Measurements from ENCODE around the gene PPARGC1A.

Gene PPARGC1A

DNA sequence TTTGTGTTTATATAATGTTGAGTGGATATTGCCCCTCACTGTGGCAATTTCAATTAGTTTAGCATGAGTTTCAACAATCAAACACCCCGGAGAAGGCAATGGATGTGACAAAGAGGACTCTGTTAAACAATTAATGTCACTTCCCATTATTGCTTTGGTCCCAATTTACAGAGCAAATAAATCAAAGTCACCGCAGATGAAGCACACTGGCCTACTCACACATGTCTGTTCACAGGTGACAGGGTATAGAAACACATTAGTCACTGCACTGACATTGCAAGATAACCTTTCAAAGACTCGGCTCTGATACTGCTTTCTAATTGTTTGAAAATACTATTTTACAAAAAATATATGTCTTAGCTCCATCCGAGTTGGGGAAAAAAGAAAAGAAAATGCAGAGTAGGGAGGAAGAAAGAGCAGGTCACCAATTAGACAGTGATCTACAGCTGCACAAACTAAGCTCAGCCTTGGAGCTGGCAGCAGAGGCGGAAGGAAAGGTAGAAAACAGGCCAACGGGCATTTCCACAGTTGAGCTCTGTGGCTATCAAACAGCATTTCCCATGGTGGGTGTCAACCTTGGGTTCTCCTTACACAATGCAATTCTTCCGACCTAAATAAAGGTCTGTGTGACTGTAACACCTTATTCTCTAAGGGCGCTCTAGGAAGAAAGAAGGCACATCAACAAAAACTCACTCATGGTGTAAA lies 53.9 kb downstream of the PPARGC1A start:
- no peaks in the 10 kb centered on the region for H3K9me3 ChIP-seq
- no peak overlapping the region for H3K4me3 ChIP-seq (ENCODE audit: low read depth, low read length)
- H3K4me1 ChIP-seq = peaks cover 7% of the 10 kb centered on the region
- no peak for DNase-seq
- no peaks in the 10 kb centered on the region for H3K36me3 ChIP-seq
- TF ChIP-seq, protein P1, sequence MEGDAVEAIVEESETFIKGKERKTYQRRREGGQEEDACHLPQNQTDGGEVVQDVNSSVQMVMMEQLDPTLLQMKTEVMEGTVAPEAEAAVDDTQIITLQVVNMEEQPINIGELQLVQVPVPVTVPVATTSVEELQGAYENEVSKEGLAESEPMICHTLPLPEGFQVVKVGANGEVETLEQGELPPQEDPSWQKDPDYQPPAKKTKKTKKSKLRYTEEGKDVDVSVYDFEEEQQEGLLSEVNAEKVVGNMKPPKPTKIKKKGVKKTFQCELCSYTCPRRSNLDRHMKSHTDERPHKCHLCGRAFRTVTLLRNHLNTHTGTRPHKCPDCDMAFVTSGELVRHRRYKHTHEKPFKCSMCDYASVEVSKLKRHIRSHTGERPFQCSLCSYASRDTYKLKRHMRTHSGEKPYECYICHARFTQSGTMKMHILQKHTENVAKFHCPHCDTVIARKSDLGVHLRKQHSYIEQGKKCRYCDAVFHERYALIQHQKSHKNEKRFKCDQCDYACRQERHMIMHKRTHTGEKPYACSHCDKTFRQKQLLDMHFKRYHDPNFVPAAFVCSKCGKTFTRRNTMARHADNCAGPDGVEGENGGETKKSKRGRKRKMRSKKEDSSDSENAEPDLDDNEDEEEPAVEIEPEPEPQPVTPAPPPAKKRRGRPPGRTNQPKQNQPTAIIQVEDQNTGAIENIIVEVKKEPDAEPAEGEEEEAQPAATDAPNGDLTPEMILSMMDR (IDR thresholded peaks at IDR 0.05; ENCODE audit: low read depth, low read length) = no peak
- no peaks in the 10 kb centered on the region for H3K27me3 ChIP-seq

DNA sequence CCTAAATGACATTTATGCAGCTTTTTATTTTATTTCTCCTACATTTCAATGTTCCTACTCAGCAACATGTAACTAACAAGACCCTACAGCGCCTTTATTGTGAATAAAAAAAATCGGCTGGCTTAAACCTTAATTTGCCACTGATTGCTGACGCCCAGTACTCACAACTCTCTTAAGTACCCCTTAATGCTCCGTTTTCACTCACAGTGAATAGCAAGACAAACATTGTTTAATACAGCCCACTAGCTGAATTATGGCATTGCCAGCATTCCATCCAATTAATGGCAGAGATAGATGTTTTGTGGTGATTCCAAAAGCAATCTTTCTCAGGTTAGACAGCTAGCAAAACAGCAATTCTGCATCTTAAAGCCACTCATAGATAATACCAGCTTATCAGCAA lies 61.1 kb downstream of the PPARGC1A start:
- TF ChIP-seq, protein P1 (IDR thresholded peaks at IDR 0.05; ENCODE audit: low read depth, low read length) = no peak
- no peak for DNase-seq

DNA sequence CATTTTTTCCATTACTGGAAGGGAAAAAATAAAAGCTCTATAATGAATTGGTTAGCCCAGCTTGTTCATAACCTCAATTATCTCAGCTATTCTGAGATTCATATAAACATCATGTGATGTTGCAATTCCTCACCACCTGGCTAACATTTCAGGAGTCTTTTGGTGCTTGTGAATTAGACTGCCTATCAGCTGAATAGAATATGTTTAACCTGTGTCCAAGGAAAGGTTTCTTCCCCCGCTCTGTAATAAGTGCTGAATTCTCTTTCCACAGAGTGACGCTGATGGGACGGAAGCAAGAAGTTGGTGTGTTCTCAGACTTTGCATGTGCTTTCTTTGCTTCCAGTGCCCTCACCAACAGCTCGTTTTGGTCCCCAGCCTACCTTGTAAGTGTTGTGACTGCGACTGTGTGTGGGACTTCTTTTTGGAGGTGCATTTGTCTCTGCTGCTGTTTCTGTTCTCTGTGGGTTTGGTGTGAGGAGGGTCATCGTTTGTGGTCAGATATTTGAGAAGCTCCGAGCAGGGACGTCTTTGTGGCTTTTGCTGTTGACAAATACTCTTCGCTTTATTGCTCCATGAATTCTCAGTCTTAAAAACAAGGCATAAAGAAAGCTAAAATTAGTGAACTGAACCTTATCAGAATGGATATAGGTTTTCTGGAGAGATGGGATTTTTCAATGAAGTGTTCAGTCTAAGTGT lies 61.7 kb downstream of the PPARGC1A start:
- Histone ChIP-seq H3K36me3 (peaks cover 9% of the 10 kb centered on the region), H3K4me1 (no peaks in the 10 kb centered on the region), H3K4me3 (ENCODE audit: low read depth, low read length) (no peak overlapping the region), H3K27me3 (no peaks in the 10 kb centered on the region), H3K9me3 (no peaks in the 10 kb centered on the region)
- DNase-seq = no peak
- TF ChIP-seq, protein P1 (IDR thresholded peaks at IDR 0.05; ENCODE audit: low read depth, low read length) = no peak

More for the DNA sequence above, 61.1 kb downstream of the PPARGC1A start:
- no peaks in the 10 kb centered on the region for H3K27me3 ChIP-seq
- H3K4me1 ChIP-seq = no peaks in the 10 kb centered on the region
- peaks cover 9% of the 10 kb centered on the region for H3K36me3 ChIP-seq
- no peak overlapping the region for H3K4me3 ChIP-seq (ENCODE audit: low read depth, low read length)
- no peaks in the 10 kb centered on the region for H3K9me3 ChIP-seq

DNA sequence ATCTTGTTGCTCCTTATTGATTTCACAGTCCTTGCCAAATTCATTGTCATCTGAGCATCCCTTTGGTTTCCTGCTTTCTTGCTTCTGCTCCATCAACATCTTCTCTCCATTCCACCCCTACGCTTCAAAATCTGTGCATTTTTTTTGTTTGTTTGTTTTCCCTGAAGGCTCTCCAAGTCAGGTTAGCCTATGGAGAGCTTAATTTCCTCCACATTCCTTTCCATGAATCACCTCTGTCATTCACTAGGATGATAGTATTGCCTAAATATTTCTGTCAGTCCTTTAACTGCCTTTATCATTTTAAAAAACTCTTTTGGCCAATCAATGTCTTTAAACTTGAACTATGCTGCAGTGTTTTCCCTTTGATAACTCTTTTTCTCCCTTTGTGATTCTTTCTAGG lies 67.7 kb downstream of the PPARGC1A start:
- TF ChIP-seq, protein P1 (IDR thresholded peaks at IDR 0.05; ENCODE audit: low read depth, low read length) = no peak
- H3K36me3 ChIP-seq = no peaks in the 10 kb centered on the region; the same call in none of the 2 replicates
- no peaks in the 10 kb centered on the region for H3K27me3 ChIP-seq
- H3K4me3 ChIP-seq (ENCODE audit: low read depth, low read length) = no peak overlapping the region
- no peaks in the 10 kb centered on the region for H3K4me1 ChIP-seq
- DNase-seq = no peak
- H3K9me3 ChIP-seq = no peaks in the 10 kb centered on the region

DNA sequence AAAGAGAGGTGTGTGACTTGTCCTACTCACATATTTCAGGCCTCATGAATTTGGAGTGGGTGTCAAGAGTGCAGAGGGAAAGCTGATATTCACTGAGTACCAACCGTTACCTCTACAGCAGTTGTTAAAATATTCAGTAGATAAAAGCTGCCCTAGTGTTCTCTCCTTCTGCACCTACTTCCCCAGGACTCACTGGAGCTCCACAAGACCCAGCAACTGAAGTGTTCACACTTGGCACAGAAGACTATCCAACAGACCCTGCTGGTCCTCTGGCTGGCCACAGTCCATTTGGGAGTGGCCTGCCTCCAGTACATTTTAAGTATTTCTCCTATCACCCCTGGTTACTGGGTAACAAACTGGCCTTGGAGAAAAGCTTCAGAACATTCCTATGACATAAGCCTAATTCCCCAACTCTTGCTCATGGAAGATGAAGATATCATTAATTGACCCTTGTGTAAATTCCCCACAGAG lies 70.8 kb downstream of the PPARGC1A start:
- TF ChIP-seq, protein P1 (IDR thresholded peaks at IDR 0.05; ENCODE audit: low read depth, low read length) = no peak
- DNase-seq = no peak

More for the DNA sequence above, 70.8 kb downstream of the PPARGC1A start:
- H3K9me3 ChIP-seq = no peaks in the 10 kb centered on the region
- H3K36me3 ChIP-seq = peaks cover 2% of the 10 kb centered on the region; the same call in 1 of the 2 replicates
- no peaks in the 10 kb centered on the region for H3K27me3 ChIP-seq
- no peak overlapping the region for H3K4me3 ChIP-seq (ENCODE audit: low read depth, low read length)
- no peaks in the 10 kb centered on the region for H3K4me1 ChIP-seq
